Stimulated activated CD4-positive, alpha-beta T cell treated with anti-CD3 and anti-CD28 coated beads, Interleukin-2, amount 100 ng/mL, for 48 hours (primary cell): ENCODE results near the gene NRG3.

ENCODE experiments used
- DNase-seq, 2 donors: peaks; one replicate each; pipeline ENCODE4 v3.0.0-alpha.2; 2020

NRG3 gene

DNA sequence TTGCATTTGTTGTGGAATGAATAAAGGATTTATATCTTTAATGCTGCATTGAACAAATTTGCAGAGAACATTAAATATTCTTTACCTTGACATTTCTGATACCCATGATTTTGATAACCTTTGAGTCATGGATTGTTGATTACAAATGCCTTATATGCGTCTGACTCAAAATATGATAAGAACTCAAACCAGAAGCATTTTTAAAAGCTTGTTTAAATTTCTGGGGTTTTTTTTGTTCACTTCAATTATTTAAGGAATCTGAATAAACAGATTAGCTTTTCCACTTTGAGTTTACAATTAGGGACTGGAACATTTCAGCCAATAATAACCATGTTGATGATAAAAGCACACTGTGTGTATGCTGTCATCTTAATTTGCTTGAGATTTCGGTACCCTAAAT is 253.5 kb downstream of the NRG3 start:
- no peak for DNase-seq

DNA sequence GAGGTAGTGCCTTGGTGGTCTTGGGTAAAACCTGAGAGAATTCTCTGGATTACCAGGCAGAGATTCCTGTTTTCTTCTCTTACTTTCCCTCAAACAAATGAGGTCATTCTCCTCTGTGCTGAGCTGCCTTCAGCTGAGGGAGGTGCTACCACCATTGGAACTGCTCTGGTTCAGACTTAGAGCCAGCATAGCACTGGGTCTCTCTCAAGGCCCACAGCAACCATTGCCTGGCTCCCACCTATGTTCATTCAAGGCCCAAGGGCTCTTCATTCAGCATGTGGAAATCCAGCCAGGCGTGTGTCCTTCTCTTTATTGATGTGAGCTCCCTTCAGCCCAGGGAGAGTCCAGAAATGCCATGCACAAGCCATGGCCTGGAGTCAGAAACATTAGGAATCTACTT is 261.1 kb downstream of the NRG3 start:
- DNase-seq: no peak

DNA sequence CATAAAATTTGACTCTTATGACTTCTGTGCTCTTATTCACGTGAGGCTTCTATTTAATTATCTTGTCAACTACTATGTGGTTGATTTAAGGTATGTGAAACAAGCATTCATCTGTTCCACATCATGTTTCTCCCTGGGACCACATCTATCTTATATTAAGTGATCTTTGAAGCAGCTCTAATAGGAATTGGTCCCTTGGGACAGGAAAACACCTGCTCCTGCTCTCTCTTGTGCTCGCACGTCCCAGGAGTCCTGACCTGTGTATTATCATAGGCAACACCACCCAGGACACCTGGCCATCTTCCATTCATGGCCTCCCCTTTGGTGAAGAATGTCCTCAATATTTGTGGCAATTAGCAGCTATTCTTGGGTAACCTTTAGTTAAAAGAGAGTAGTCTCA is 269.2 kb downstream of the NRG3 start:
- DNase-seq: no peak

DNA sequence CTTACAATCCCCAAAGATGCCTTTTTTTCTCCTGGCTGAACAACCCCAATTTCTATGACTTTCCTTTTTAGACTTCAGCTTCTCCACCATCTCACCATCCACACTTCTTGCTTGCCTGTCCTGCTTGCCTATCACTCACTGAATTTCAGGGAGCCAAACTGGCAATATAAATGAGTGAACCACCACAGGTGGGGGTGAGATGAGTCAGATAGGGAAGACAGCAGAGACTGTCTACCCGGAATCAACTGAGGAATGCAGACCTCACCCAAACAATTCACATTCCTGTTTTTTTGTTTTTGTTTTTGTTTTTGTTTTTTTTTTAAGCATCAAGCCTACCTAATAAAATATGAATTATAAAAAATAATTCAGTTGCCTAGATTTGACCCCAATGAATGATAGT is 273.8 kb downstream of the NRG3 start:
- DNase-seq: no peak

DNA sequence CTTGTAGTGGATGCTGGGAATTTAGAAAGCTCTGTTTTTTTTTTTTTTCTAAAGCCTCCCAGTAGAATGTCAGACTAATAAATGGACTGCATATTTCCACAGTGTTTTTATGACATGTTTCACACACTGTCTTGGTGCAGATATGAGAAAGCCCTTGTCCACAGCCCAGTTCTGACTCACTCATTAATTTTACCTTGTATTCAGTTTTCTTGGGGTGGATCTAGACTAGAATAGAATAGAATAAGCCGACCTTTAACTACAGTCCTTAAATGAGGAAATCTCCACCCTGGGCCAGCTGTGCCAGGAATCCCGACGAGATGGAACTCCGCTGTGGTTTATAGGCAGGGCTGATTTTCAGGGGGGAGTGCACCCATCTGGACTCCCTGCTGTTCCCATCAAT is 274.7 kb downstream of the NRG3 start:
- no peak for DNase-seq

DNA sequence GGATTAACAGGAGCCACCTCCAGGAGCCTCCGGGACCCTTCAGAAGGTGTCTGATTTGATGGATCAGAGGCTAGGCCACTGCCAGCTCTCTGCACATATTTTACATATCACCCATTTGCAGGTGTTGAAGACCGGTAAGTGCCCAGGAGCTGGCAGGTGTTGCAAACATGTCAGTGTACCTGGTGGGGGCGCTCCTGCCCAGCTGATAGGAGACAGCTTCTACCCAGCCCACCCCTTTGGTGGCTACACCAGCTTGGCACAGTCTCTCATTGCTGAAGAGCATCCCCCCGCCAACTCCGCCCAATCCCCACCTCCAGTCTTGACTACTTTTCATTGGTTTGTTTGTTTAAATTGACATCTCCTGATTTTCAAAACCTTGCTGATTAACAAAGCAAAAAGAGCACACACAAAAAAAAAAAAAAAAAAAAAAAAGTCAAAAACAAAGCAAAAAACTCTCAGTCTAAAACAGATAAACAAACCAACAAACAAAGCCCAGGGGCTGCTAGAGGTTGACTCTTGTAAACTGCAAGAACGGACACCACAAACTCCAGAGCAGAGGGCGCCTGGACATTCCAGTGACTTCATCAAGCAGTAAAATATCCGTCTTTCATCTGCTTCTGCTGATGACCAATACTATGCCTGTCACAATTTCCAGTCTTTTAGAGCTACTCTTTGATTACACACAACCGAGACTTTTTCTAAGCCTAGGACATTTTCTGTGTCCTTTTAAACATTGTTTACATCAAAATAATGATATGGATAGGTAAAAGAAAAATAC is 275.3 kb downstream of the NRG3 start:
- no peak for DNase-seq

DNA sequence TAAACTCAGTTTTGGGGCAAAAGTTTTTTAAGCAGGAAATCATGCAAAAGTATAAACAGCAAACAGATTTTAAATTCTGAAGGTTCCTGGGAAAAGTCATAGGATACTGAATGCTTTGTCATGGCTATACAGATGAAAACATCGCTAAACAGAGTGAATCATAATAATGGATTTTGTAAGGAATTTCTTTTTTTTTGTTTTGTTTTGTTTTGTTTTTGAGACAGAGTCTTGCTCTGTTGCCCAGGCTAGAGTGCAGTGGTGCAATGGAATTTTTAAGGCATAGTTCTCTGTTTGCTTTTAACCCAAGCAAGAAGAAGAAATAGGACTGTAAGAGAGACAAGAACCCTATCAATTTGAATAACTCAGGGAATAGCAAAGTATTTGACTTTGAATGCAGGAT is 285.3 kb downstream of the NRG3 start:
- DNase-seq: no peak

DNA sequence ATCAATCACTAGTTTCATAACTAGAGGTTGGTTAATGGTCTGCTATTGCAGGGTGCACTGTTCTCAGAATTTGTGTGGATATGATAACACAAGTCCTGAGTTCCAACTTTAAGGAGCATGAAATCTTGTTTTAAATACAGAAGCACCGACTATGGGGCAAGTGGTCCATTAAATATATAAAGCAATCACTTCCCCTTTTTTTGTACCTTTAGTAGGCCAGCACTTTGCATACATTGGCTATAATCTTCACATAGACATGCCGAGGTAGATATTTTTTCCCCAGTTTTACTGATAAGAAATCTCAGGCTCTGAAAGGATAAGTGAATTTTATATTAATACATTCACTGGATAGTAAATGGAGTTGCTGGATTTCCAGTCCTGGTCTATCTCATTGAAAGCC is 286.3 kb downstream of the NRG3 start:
- DNase-seq: no peak

DNA sequence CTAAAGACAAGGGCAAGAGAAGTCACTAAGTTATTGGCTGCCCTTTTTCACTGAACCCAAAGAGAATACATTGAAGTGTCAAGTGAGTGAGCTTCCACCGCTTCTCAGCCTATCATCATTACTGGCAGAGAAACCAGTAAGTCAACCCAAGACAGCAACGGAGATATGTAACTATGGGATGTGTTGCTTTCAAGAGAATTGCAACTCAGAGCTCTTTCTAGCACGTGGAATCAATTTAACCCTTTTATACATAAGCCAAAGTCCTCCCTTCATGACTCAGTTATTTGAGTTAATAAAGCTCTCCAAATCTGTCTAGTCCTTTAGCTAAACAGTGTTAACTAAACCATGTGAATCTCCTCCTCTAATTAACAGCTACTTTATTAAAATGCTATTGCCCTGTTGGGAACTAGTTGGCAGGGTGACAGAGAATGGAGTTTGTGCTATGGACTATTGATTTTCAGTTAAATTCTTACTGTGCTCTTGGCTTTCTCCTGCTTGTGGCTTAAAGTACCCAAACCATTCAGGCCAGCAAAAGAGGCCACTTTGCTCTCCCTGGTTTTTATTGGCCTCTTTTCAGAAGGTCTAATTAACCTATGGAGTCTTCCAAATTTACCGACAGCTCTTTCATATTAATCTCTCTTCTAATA is 287.7 kb downstream of the NRG3 start:
- no peak for DNase-seq

DNA sequence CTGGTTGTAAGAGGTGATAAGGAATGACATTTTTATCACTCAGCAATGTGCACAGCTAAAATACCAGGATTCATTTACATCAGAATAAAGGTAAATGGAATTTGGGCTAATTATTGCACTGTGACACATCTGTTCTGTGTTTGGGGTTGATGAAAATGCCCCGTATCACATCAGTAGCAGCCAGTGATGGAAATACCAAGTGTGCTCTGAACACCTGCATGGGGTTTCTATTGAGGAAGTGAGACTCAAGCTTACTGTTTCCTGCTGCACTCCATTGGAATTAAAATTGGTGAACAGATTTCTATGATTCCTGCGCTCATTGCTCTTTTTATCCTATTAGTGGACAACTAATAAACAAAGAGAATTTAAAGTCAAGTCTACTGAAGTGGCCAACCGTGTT is 296.9 kb downstream of the NRG3 start:
- DNase-seq: no peak

DNA sequence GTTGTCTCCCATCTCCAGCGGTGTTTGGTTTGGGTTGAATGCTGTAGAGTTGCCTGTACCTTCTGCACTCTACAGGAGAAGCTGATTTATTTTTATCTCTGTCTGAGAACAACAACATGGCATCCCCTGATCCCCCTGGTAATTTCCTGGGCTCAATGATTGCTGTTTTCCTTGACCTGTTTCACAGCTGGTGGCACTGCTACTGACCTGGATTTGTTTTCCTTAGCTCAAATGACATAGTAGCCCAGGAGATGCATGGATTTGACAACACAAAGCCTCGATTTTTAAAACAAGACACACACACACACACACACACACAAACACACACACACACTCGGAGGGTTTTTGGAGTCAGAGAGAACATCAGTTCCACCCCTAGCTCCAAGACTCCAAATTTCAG is 301.6 kb downstream of the NRG3 start:
- DNase-seq: no peak

DNA sequence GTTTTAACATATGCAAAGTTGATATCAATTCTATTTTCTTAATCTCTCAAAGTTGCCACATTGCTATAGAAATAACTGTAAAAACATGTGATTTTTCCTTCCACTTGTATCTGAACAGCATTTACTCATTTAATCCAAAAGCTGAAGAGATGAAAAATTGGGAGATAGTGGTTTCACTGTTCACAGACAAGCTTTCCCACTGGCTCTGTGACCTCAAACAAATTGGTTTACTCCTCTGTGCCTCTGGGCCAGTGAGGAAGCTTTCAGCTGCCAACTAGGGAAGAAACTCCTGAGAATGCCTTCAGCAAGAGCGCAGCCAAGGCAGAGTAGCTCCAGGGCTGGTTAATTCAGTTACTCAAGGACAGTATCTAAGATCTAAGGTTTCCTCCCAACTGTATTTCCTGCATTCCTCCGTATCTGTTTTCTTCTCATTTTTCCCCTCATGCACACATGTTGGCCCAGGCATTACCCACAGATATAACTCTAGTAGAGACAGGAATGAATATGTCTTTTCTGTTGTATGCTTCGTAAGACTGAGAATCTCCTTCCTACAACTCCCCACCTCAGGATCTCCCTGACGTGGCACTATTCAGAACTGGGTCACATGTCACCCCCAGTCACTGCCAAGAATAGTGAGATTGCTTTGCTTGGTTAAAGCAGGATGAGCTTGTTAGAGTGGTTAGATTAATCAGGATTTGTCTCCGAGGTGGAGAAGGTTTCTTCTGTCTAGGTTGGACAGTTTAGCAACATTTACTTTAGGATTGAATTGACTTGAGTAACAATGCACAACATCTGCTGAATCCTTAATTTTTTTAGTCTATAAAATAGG is 315.7 kb downstream of the NRG3 start:
- no peak for DNase-seq

DNA sequence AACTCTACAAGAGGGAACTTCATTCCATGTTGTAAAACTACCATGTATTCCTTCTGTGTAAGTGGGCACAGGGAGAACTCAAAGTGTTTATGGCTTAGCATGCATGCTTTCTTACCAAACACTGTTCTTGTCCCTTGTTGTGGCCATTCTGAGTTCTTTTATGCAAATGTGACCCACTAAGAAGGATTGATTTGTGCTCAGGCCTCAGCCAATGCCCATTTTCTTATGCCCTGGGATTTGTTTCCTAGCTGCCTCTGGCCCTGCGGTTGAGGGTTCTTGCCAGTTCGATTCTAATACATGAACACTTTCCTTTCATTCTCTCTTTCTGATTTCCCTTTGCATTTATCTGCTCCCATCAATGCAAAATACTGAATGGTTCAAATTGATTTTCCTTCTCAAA is 316.7 kb downstream of the NRG3 start:
- DNase-seq: no peak

DNA sequence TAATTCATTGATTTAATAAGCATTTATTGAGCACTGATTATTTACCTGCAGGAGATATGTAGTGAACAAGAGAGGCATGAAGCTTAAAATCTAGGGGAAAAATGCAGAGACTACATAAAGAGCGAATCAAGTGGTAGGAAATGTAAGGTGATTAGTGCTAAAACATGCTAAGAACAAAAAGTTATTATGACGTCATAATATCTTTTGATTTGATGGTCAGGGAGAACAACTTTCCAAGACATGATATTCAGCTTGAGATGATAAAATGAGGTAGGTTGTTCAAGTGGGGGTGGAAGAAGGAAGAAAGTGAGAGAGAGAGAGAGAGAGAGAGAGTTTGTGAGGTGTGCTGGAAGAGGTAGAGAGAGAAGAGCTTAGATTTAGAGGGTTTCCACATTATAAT is 317.7 kb downstream of the NRG3 start:
- no peak for DNase-seq

DNA sequence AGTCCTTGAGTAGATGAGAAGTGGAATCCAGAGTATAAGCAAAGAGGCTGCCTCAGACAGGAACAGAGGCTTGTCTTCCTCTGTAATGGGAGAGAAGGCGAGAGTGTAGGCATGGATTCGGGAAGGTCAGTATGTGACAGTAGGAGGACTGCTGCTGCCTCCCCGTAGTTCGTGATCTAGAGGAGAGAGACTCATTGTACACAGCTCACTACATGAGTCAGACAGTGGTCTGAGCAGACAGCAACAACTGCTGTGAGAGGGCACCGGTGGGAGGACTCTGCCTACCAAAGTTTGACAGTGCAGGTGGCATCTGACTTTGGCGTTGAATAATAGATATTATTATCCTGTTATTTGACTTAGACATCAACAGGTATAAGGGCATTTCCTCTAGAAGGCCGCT is 319.4 kb downstream of the NRG3 start:
- DNase-seq: no peak

DNA sequence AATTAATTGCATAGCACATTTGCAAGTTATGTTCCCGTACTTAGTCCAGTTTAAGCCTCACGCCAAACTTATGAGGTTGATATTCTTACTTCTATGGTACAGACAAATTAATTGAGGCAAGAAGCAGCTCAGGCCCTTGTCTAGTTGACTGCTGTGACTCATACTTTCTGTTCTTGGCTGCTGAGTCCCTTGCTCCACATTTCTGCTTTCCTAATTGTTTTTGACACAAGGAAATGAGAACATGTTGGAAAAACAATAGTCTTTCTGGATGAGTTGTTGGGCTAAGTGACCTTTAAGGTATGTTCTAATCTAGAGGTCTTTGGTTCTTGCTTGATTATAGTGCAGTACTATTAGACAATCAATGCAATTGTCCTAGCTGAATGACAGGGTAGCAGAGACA is 331.8 kb downstream of the NRG3 start:
- DNase-seq: no peak

DNA sequence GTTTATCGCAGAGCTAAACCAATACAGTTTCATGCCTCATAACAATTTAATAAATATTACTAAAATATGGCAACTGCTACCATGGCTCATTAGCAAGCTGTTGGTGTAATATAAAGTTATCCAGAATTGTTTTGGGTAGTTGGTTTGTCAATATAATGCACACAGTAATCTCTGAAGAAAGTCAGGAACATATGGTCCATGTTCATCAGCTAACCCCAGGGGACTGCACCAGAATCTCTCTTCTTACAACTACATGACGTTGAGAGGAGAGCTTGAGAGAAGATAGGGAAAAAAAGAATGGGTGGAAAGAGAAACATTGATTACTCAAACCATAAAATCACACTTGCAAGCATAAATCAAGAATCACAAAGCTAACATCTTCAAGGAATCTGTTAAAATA is 333.7 kb downstream of the NRG3 start:
- no peak for DNase-seq

DNA sequence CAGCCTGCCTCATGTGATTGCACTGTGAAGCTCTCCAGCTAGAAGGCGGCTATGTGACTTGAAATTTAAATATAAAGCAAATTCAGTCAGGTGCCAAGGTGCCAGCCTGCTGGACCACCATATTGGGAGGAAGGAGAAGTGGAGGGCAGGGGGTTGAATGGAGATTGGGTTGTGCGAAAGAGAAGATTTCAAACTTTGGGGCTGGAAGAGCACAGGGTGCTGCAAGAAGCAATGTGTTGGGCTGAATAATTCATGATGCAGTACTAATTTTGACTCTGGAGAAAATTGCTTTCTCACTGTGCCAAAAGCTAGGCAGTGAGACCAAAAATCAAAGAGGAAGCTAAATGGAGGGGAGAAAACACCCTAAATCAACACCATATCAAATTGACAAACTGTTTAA is 335.3 kb downstream of the NRG3 start:
- DNase-seq: no peak

DNA sequence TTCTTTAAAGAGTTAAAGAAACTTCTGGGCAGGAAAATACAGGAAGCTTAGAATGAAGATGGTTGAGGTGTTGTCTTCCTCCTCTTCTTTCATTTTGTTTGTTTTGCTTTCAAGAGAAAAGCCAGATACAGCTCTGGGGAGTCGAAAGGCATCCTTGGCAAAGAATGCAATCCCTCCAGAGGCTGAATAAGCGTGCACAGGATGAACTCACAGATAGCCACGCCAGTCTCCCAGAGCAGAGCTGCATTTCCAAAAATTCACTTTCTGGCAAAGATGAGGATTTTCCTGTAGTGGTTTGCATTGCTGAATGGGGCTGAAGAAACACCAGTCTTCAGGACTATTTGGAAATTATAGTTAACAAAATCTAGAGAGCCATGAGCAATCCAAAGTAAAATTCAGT is 336.4 kb downstream of the NRG3 start:
- DNase-seq: no peak

DNA sequence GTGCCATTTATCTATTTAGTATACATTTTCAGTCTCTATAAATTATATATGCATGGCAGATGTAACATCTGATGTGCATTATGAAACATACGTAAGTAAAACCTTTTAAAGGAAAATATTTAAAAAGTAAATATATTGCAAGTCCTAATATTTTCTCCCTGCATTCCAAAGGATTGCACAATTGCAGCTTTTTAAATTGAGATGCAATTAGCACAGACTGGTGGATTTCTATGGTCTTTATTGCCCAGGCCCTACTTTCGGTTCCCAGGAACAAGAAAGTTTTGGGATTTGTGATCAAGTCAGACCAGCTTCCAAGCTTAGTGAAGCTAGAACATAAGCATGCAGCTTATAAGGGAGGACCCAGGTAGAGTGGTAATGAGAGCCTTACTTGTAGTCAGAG is 337.8 kb downstream of the NRG3 start:
- DNase-seq: no peak

DNA sequence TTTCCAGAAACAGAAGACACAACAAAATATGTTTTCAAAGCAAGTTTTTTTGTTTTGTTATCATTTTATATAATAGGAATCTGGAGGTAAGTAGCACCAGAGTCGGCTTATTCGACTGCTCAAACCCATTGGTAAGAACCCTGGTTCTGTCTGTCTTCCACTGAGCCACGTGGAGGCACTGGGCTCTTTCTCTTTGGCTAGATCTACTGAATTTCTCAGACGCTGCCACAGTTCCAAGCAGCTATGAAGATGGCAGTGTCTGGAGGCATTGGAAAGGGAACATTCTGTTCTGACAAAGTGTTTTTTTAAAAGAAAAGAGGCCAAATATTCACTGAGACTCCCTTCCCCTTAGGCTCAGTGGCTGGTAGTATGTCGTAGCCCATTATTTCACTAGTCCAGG is 338.8 kb downstream of the NRG3 start:
- no peak for DNase-seq

DNA sequence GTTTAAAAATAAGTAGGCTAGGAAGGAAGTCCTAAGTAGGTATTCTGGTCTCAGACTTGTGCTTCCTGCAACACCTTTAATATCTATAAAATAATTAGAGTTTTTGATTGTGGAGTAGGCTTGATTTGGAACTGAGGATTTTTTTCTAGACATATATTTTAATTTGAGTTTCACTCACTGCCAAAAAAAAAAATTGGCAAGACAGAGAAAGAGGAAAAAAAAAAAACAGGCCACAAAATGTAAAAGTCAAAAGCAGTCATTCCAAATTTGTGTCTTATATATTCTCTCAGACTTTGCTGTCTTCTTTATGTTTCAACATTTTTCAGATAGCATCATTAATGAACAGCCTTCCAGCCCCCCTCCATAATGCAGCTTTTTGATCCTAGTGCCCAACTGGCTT is 346.1 kb downstream of the NRG3 start:
- no peak for DNase-seq

DNA sequence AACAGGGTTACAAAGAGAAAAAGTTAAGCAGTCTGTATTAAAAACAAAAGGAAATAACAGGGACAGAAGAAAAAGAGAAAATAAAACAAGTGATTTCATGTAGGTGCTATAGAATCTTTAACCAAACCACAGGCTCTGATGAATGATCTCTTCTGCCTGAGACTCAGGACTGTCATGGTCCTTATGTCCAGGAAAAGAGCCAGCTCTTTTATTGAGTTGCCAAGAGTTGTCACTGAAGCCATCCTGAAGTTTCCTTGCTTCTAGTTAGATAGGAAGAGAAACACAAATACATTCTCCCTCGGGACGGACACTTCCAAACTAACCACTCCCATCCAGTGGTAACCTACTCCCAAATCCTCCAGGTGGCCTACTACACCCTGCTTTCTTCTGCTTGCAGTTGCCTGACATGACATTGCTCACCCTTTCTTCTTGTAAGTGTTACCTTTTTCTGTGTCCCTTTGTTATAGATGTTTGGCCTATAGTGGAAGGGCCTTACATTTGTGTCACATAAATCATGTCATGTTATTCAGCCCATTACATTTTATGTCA is 346.7 kb downstream of the NRG3 start:
- DNase-seq: no peak

DNA sequence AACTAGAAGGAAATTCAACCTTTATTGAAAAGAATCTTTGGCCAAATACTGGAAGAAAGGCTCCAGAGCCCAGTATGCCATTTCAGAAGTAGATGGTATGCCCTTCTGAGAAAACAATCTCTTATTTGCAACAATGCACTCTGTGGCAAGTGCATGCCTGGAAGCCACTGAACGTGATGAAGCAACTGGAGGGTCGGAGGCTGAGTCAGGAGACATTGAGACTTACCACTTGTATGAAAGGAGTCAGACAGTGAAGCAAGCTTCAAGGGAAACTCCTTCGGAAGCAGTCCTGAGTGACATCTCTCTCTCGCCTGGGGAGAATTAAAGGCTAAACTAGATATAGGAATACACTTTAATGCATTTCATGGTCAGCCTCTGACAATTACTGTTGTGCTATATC is 353.7 kb downstream of the NRG3 start:
- DNase-seq: no peak
